DLD1 (cell line): ENCODE results near the gene CNTN4.

Source experiments
- in situ Hi-C: cut with HindIII; loops from 2 replicates; pipeline ENCODE4 v1.10.0; 2017; ENCODE audit warnings: low sequenced_read_pairs

Gene CNTN4

GRCh38 chr3:2250783-2251182 is 152.1 kb downstream of the CNTN4 start:
- in situ Hi-C loops = no loop called here

DNA sequence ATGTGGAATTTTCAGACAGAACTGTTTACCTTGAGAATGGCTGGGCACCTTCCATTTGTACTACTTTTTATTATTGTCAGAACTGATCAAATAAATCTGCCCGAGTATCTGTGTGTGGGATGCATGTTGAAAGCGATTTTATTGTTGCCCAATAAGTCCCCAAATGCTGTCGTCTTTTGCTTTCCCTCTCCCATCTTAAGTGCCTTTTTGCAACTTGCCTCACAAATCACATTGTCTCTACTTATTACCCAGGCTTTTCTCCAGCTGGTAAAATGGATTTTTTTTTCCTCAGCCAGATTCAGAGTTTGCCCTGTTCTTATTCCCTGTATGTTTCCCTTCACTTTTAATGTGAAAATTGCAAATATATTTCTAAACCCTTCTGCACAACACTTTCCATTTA is 163.1 kb downstream of the CNTN4 start:
- in situ Hi-C loops = no loop called here

DNA sequence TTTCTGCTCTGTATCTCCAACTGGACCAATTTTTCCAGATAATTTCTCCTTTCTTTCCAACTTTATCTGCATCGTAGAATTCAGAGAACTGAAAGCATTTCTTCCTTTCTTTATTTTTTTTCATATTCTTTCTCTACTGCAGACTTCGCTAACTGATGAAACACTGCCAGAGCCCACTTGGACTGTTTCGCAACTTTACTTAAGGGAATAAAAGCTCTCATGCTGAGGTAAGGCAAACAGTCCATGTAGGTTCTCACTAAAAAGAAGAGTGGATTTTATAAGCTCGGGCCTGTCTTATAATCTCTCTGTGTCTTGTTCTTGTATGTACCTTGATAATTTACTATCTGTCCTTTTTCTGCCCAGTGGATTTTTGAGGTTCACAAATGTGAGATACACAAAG is 163.5 kb downstream of the CNTN4 start:
- in situ Hi-C loops = no loop called here

GRCh38 chr3:2266606-2267005 is 167.9 kb downstream of the CNTN4 start:
- in situ Hi-C loops = no loop called here

- in situ Hi-C loops = no loop called here
Observed at GRCh38 chr3:2268779-2269178, 170.1 kb downstream of the CNTN4 start.

DNA sequence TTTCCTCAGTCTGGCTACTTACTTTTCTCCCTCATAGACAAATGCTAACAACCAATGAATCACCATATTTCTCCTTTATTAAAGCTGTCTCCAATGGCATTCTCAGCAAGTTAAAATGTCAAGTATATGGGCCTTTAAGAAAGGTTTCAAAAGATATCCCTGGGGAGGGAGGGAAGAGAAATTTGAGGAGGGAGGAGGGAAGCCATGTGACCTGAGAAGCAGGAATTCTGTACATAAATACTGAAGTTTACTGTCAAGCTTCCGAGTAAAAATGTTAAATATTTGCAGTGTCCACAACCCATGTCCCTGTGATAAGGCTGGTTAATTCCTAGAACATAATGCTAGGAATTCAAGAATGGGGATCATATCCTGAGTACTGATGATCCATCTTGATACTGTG is 175.9 kb downstream of the CNTN4 start:
- in situ Hi-C loops = no loop called here

DNA sequence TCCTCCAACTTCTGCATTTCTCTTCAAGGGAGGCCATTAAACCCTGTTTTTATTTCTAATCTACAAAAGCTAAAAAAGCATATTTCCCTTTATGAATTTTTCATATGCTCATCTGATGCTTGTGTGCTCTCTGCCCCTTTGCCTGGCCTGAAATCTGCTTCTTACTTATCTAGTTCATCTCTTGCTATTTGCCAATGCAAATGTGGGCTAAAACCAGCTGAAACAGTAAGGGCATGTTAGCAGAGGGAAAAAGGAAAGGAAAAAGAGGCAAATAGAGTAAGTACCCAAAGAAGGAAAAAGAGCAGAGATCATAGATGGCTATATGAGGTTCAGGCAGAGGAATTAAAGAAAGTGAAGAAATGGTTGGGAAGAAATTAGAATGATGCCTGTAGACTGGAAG is 185.2 kb downstream of the CNTN4 start:
- in situ Hi-C loops = no loop called here

DNA sequence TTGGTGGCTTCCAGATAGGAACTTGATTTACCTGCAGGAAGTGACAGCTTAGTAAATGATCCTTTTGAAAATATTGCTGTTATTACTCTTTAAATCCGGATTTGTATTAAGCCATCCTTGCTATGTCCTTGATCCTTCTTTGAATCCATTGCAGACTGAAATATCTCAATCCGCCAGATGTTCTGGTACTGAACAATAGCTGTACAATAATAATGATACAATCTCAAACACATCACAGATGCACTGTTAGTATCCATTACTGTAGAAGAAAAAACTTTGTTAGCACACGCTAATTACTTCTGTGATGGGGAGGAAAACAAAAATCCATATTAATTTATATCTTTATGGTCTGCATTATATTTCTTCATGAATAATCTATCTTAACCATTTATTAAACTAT is 202.3 kb downstream of the CNTN4 start:
- in situ Hi-C loops = no loop called here

DNA sequence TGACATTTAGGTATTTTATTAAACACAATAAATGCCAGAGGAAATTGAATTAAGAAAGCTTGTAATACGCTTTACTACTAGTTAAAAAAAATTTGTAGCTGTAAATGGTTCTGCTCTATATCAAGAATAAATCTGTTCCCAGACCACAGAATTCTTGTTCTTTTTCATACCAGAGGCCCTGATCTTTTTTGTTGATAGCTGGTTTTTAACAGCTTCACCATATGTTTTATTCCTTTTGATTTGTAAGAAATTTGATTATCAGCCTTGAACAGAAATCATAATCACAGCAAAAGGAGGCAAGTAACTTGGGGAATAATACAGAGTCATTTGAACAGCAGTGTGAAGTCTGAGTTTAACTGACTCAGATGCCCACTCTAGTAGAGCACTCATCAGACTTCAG is 202.7 kb downstream of the CNTN4 start:
- in situ Hi-C loops = no loop called here

DNA sequence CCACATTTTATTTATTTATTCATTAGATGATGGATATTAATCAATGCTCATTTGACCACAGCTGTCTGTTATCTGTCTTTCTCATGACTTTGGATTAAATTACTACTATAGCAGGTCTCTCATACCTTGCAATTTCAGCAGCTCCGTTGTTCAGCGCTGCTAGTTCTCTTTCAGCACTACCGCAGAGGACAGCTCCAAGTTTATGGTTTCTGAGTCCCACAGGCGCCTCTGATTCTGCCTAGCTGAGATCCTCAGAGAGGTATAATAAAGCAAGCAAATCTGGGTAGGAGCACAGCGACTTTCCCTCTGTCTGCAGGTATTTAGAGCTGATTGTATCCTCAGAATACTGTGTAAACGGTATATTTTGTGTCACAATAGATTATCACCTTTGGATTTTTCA is 204.9 kb downstream of the CNTN4 start:
- in situ Hi-C loops = no loop called here

- in situ Hi-C loops = no loop called here
Observed at GRCh38 chr3:2311022-2311421, 212.4 kb downstream of the CNTN4 start.

DNA sequence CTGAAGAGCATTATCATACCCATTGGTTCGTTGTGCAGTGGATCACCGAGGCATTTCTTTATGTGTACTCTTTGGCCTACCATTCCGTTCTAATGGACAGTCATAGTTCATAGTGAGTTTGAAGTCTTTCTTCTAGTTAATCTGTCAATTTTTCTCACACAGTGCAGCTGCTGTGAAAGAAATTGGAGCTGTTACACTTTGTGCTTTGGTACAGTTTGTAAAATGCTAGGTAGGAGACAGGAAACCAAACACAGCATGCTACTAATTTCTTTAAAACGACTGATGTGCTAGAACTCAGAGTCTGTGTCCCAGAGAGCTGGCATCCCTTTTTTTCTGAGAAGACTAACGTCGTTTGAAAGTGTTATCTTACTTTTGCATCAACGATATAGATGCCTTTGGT is 218.9 kb downstream of the CNTN4 start:
- in situ Hi-C loops = no loop called here

DNA sequence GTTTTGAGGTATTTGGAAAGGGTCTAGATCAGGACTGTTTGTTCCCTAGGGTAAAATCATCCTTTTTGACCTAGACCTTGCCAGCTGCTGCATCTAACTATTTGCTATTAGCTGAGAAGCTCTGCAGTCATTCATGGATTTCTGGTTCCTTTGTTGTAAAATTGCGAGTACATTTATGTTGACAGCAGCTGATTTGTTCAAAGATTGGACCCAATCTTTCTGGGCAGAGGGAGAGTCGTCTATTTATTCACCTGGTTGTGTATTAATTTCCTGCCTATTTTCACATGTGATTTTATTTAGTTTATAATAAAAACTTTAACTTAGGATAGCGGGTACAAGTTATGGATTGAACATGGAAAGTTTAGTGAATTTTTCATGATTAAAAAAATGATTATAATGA is 236.3 kb downstream of the CNTN4 start:
- in situ Hi-C loops = no loop called here

- in situ Hi-C loops = no loop called here
Observed at GRCh38 chr3:2343031-2343682, 244.5 kb downstream of the CNTN4 start.

DNA sequence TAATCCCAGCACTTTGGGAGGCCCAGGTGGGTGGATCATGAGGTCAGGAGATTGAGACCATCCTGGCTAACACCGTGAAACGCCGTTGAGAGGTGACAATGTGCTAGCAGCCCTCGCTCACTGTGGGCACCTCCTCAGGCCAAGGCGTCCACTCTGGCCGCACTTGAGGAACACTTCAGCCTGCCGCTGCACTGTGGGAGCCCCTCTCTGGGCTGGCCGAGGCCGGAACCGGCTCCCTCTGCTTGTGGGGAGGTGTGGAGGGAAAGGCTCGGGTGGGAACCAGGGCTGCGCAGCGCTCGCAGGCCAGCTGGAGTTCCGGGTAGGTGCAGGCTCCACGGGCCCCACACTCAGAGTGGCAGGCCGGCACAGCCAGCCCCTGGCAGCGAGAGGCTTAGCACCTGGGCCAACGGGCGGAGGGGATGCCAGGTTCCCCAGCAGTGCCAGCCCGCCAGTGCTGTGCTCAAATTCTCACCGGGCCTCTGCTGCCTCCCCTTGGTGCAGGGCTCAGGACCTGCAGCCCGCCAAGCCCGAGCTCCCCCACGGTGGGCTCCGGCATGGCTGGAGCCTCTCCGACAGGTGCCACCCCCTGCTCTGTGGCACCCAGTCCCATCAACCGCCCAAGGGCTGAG is 253.6 kb downstream of the CNTN4 start:
- in situ Hi-C loops = no loop called here

DNA sequence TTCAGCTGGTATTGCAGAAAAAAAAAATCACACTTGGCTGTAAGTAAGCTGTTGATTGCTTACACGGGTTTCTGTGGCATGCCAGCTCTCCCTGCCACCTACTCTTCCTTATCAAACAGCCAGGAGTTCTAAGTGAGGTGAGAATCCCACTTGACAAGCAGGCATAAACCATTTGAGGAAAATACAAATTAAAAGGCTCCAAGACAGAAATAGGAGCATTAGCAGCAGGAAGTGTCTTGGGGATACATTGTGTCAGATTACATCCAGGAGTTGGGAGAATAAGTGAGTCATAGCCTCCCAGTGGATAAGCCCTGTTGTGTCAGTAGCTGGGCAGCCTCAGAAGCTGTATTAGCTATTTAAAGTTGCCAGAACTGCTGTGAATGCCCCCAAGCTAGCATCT is 256.0 kb downstream of the CNTN4 start:
- in situ Hi-C loops = no loop called here

DNA sequence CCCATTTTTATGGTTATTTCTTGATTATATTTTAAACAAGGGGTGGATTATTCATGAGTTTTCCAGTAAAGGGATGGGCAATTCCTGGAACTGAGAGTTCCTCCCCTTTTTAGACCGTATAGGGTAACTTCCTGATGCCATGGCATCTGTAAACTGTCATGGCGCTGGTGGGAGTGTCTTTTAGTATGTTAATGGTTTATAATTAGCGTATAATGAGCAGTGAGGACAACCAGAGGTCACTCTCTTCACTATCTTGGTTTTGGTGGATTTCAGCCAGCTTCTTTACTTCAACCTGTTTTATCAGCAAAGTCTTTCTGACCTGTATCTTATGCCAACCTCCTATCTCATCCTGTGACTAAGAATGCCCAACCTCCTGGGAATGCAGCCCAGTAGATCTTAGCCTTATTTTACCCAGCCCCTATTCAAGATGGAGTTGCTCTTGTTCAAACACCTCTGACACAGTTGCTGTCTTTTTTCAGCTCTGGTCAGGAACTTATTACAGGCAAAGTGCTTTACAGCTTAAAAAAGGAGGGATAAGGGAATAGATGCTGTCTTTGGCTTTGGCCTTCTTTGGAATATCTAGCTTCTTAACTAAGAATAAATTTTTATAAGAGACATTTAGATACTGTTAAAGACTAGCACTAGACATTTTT is 257.8 kb downstream of the CNTN4 start:
- in situ Hi-C loops = no loop called here

DNA sequence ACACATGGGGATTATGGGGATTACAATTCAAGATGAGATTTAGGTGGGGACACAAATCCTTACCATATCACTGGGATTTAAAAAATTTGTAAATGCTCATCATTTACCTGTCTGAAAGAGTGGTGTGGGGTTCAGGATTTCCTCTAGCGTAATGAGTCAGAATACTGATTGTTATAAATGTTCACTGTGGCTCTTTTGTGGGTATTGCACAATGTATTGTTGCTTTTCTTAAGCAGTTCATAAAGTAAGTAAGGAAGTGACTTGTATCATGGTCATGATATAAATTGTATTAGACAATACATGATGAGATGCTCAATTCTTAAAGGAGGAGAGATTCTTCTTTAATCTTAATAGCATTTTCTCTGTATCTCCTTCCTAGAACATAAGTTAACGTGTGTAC is 262.1 kb downstream of the CNTN4 start:
- in situ Hi-C loops = no loop called here

GRCh38 chr3:2362122-2362521 is 263.5 kb downstream of the CNTN4 start:
- in situ Hi-C loops = no loop called here

GRCh38 chr3:2363854-2364253 is 265.2 kb downstream of the CNTN4 start:
- in situ Hi-C loops = no loop called here

- in situ Hi-C loops = no loop called here
Observed at GRCh38 chr3:2370317-2370716, 271.7 kb downstream of the CNTN4 start.

DNA sequence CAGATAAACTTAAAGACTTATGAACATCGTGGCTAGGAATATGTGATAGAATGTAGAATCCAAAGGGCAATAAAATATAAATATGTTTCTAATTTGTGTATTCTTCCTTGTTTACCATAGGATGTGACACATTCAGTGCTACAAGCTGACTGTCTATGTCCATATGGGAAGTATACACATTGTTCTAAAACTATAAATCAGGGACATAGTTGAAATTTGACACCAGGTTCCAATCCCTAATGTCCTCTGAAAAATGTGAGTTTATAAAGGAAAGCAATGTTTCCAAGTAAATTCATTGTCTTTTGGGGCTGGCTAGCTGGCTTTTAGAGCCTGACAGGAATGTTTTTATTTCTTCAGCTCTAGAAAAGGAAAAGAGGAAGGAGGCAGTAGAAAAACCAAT is 273.6 kb downstream of the CNTN4 start:
- in situ Hi-C loops = no loop called here

- in situ Hi-C loops = no loop called here
Observed at GRCh38 chr3:2375376-2375775, 276.7 kb downstream of the CNTN4 start.
